Stimulated activated CD8-positive, alpha-beta memory T cell treated with anti-CD3 and anti-CD28 coated beads, Interleukin-15, amount 100 ng/mL, for 4 hours (primary cell): ENCODE results near the gene PCDHGC4.

ENCODE experiments used
- DNase-seq, 2 donors: peaks; one replicate each; pipeline ENCODE4 v3.0.0-alpha.2; 2020; ENCODE audit warnings: low read depth in 2 of 2

PCDHGC4 gene

DNA sequence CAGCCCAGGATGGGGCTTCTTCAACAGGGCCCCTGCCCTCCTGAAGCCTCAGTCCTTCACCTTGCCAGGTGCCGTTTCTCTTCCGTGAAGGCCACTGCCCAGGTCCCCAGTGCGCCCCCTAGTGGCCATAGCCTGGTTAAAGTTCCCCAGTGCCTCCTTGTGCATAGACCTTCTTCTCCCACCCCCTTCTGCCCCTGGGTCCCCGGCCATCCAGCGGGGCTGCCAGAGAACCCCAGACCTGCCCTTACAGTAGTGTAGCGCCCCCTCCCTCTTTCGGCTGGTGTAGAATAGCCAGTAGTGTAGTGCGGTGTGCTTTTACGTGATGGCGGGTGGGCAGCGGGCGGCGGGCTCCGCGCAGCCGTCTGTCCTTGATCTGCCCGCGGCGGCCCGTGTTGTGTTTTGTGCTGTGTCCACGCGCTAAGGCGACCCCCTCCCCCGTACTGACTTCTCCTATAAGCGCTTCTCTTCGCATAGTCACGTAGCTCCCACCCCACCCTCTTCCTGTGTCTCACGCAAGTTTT, 27.6 kb downstream of the PCDHGC4 start:
- DNase-seq = peak; percentile 46 to 68

DNA sequence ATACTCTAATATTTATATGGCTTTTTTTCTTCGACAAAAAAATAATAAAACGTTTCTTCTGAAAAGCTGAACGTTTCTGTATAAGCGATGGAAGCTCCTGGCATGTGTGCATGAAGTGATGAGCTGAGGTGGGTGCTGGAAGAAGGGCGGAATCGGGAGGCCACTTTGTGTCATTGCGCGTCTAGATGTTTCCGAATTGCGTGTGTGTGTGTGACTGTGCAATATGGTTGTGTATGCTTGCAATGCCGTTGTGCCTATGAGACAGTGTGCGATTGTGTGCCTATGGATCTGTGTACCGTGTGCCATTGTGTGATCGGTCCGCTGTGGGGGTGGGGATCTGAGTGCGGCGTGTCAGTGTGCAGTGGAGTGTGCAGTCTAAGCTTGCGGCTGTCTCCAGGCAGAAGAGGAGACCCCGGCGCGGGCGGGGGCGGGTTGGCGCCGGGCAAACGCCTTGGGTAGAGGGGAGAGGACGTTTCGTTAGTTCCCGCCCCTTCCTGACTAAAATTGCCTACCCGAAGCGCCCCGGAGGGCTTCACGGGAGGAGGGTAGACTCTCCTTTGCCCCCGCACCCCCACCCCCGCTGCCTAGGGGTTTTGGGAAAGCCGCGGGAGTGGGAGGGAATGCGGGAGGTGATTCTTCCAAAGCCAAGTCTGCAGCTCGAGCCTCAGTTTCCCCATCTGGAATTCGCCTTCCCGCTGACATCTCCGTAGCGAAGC, 28.2 kb downstream of the PCDHGC4 start:
- DNase-seq = no peak

DNA sequence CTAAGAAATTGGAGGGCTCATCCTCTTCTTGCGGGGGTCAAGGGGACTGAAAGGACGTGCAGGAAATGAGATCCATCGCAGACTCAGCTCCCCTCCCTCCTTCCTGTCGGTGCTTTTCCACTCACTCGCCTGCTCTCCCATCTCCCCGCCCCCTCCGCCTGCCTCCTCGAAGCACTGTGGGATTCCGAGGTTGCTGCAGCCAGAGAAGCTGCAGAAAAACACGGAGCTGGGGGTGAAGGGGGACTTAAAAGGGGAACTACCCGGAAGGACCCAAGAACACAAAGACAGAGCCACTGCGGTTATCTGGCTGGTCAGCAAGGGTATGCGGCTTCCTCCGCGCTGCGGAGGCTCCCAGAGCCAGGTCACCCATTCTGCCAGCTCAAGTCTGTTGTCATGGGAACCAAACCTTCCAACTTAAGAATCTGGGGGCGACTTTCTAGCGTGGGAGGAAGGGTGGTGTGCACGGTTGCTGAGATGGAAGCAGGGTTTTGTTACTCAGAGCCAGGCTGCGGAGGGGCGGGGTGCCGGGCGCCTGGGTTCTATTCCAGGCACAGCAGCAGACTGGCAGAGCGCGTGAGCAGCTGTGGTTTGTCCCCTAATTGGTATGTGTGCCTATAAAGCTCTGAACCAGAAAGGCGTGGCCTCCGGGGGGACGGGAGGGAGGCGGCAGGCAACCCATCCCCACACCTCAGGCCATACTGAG, 28.9 kb downstream of the PCDHGC4 start:
- DNase-seq = peak; percentile 50 to 73

DNA sequence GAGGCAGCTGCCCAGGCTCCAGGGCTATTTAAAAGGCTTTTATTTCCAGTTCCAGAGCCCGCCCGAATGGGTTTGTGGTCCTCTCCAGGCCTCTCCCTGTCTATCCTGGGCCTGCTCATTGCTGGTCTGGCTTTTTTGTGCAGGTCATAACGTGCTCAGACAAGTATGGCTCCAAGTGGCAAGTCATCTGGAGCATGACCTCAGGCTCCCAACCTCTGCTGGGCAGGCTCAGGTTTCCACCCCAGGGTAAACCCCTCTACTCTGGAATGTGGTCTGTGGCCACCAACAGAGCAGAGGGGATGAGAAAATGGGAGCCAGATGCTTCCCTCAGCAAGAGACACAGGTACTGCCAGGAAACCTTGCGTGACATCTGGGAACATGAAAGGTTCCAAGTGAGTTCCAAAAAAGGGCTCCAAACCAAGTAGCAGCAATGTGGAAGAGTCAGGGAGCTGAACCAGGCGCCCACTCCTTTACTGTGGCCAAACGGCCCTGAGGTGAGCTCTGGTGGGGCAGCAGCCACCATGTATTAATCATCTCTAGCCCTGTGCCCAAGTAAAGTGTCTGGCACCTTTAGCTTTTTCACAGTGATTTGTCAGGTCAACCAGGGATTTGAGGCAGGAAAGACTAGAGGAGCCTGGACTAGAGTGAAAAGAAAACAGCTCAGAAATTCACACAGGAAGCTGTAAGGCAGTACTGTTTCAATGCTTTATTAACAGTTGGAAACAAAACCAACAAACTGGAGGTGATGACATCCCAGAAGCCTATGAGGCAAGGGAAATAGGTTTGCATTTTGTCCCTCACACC, 29.7 kb downstream of the PCDHGC4 start:
- no peak for DNase-seq

DNA sequence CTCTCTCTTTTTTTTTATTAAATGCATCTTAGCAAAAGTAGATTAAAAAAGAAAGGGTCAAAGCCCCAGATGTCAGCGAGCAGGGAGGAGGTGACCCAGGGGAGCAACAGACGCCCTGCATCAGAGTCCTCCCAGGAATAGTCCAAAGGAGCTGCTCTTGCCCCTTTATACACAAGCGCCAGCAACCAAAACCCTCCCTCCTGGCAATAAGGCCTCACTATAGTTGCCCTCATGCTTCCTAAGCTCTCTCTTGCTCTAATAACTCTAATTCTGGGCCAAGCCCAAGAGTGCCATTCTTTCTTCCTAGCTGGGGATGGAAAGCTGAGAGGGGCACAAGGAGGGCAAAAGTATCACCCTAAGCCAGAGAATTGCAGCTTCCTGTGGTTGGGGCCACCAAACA, 30.3 kb downstream of the PCDHGC4 start:
- no peak for DNase-seq

DNA sequence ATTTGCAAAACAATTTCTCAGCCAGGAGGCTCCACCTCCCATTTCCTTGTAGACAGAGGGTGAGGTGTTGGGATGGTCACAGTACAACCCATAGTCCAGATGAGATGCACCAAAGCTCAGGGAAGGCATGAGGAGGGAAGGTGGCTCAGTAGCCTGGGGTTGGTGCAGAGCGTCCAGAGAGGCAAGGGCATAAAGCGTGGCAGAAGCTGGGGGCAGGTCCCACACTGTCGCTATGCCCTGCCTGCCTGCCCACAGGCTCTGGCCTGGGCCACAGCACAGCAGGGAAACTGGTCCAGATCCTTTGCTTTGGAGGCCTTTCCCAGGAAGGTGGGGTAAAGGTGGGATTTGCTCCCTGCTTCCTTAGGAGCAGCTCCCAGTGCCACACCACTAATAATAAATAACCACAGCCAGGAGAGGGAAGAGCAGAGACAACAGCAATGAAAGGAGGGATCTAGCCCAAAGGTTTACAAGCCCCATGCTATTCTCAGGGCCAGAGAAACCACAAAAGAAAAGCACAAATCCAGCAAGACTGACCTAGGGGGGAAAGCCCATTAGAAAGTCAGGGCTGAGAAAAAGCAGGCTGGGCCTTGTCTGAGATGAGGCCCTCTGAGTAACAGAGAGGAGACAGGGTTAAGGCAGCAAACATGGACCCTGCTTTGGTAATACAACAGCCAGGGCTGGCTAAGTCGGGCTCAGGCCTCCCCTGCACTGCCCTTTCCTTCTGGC, 31.3 kb downstream of the PCDHGC4 start:
- no peak for DNase-seq

DNA sequence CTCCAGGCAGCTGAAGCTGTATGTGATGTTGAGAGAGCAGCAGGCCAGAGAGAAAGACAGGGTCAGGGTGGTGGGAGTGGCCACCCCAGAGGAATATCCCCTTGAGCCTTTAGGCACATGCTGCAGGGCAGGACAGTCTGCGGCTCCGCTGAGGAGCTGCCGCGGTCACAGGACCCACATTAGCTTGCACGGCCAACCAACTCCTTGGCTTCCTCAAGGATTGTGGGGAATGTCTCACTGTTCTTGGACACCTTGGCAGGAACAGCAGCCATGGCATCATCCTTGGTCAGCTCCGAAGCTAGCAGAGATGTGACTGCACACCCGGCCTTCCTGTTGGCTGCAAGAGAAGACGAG, 31.8 kb downstream of the PCDHGC4 start:
- no peak for DNase-seq

DNA sequence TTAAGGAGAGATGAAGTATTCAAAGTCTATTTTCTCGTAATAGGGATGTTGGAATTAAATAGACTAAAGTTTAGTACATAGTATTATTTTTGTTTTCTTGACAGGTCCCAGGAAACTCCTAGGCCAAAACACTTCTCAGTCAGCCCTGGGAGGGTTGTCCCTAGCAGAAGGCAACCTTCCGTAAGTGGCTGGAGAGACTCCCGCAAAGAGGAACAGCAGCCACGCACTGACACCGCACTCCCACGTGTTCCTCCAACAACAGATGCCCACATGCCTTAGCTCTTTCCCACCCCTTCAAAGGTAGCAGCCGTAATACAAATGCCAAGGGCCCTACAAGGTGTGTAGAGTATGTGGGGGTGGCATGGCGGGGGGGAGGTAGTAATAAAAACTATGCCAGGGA, 32.5 kb downstream of the PCDHGC4 start:
- DNase-seq = no peak

DNA sequence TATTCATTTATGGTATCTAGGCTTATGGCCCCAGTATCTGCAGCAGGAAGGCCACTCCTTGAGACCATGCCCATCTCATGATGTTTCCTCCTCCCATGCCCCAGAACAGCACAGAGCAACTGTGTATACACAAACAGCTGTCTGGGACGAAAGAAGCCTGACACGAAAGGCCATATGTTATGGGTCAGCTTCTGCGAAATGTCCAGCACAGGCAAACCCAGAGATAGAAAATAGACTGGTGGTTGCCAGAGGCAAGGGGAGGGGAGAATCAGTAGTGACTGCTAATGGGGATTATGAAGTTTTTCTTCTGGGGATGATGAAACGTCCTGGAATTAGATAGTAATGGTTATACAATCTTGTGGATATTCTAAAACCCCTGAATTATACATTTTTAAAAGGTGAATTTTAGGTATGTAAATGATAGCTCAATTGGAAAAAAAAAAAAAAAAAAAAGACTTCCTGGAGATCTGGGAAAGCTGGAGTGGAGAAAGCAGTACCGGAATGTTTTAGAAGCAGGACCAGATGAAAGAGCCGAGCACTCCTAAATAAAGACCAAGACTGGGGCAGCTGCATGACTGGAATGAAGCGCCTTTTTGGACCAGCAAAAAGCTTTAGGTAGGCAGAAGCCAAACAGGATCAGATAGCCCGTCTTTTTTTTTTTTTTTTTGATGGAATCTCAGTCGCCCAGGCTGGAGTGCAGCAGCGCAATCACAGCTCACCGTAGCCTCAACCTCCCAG, 33.2 kb downstream of the PCDHGC4 start:
- no peak for DNase-seq

DNA sequence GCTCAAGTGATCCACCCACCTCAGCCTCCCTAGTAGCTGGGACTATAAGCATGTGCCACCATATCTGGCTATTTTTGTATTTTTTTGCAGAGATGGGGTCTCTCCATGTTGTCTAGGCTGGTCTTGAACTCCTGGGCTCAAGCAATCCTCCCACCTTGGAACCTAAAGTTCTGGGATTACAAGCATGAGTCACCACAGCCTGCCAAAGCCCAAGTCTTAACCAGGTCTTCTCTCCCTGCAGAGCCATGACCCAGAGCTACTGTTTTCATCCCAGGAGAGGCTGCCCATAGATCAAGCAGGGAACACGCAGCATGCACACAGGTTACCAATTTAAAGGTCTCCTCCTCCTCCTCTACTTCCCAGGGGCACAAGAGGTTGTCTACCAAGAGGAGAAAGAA, 33.8 kb downstream of the PCDHGC4 start:
- DNase-seq = no peak

DNA sequence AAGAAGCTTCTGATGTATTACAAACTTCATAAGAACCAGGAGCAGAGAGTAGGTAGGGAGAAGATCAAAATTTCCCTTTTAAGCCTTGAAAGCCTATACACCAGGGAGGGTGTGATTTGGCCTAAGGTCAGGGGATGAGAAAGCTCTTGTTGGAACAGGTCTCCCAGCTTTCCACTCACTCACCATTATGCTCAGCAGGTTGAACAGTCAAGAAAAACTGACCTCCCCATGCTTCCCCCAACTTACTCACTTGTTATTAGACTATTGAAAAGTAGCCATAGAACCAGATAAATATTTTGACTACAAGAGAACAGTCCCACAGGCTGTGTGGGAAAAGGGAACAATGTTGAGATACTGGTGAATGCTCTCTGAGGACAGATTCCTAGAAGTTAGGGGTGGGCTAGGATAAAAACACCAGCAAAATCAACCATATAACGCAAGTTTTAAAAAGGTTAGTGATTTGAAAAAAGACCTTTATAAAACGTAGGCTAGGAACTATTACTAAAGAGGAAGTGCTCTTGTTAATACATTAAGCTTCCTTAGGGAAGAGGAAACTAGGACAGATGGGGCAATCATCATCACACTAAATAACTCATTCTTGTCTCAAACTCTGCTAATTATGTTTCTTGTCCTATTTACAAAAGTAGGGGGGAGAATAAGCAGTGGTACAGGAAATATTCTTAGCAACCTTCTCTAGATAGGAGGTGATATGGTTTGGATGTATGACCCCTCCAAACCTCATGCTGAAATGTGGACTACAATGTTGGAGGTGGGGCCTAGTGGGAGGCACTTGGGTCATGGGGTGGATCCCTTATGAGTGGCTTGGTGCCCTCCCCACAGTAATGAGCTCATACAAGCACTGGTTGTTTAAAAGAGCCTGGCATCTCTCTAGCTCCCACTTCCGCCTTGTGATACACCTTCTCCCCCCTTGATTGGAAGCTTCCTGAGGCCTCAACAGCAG, 35.1 kb downstream of the PCDHGC4 start:
- no peak for DNase-seq

DNA sequence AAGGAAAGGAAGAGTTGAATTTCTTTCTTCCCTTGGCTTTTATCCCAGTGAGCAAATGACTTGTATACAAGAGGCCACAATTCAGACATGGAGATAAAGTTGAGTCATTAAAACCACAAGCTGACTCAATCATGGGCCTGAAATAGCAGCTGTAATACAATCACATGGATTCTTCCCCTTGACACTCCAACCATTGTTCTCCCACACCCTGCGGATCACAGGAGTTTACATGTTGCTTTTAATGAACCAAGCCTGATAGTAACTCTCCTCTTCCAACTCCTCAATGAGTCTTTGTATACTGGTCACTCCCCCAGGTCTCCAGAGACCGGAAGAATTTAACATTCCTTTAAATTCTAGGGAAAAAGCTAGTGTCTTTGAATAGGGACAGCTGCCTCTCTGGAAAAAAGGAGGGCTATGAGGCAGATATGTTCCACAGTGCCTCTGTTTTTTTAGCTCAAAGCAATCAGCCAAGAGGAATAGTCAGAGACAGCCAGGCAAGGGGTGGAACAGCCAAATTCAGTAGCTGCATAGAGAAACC, 36.5 kb downstream of the PCDHGC4 start:
- DNase-seq = no peak

DNA sequence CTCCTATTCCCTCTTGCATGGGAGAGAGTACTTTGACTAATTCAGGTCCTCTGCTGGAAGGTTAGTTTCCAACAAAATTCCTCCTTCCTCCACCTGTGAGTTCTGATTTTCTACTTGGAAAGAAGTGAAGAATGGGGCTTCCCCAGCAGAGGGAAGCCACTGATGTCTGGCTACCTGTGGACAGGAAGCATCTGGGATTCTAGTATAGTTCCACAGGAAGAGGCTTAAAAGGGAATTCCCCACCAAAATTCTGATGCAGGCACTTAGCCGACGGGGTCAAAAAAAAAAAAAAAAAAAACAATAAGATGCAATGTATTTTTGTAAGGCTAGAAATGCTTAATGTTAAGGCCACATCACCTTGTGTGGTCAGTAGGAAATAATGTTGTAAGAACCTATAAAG, 37.5 kb downstream of the PCDHGC4 start:
- DNase-seq = no peak

DNA sequence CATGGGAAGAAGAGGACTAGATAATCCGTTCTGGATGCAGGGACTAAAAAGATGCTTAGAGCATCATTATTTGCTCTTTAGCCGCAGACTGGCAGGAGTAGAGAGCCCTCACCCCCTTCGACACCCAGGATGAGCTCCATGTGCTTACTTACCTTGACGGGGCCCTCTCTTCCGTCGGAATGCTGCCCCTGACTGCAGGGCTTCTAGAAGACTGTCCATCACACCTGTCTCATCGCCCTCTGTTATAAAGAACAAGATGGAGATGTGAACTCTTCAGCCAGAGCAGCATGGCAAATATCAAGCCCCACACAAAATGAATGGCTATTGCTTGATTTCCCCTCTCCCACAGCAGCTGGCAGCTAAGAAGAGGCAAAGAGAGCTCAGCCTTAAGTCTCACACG, 39.2 kb downstream of the PCDHGC4 start:
- DNase-seq = no peak

DNA sequence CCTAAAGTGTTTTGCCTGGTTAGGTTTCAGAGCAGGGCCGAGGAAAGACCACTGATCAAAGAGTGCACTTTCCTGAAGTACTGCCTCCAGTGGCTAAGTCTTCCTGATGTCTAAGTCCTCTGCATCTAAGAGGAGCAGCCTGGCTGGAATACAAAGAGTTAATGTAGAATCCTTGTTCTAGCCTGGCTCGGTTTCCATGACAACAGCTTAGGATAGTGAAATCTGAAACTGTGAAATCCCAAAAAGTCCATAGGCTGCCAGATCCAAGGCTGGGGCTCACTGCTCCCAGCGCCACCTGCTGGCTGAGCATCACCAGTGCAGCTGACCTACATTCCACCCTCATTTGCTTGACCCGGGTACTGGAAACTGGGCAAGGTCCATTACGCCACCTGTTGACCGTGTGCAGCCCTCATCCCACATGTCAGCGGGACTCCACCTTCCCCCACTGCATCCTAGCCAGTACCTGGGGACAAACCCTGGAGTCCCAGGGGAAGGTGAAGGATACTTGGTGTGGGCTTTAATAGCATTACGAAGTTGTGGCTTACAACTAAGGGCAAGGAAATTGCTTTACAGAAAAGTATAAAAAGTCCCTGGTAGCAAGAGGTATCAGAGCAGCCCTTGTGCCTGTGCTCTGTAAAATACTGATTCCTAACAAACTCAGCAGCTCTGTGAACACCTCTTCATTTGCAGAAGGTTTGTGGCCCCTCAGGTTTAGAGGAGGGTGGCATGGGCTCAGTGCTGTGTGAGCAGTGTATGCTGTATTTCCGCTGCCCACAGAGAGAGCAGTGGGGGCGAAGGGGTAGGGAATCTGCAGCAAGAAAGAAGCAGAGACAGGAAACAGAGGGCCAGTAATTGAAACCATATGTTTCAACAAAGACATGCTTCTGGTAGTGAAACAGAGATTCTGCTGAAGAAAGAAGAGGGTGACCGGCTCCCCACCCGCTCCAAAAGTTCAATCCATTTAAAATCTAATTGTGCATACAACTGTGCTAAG, 40.1 kb downstream of the PCDHGC4 start:
- DNase-seq = peak in 1 of 2 donors; percentile 11

DNA sequence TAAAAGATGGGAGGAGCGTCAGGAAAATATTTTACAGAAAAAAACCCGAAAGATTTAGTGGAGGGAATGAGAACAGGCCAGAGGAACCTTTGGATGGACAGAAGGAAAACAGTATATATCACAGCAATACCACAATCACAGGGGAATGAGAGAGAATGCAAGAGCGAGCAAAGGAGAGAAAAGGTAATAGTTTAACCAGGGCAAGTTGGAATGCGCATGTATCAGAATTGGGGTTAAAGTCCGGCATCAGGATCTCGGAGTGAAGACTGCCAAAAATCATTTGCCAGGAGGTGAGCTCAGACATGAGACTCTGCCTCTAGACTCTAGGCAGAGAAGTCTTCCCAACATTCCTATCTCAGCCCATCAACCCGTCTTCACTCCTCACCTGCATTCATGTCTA, 40.8 kb downstream of the PCDHGC4 start:
- DNase-seq = no peak

DNA sequence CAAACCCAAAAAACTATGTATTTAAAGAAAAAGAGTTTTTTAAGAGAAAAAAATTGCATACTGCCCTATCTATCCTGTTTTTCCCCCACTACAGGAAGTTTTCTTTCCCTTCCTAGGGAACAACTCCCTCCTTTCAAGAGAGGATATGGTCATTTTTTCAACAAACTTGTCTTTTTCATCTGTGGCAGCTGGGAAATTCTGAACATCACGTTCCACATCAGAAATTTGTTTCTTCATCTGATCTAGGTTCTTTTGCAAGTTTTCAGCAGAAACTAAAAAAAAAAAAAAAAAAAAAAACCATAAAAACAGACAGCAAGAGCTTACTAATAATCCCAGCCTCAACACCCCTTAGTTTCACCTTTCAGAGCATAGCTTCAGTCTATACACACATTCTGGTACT, 42.6 kb downstream of the PCDHGC4 start:
- DNase-seq = no peak

DNA sequence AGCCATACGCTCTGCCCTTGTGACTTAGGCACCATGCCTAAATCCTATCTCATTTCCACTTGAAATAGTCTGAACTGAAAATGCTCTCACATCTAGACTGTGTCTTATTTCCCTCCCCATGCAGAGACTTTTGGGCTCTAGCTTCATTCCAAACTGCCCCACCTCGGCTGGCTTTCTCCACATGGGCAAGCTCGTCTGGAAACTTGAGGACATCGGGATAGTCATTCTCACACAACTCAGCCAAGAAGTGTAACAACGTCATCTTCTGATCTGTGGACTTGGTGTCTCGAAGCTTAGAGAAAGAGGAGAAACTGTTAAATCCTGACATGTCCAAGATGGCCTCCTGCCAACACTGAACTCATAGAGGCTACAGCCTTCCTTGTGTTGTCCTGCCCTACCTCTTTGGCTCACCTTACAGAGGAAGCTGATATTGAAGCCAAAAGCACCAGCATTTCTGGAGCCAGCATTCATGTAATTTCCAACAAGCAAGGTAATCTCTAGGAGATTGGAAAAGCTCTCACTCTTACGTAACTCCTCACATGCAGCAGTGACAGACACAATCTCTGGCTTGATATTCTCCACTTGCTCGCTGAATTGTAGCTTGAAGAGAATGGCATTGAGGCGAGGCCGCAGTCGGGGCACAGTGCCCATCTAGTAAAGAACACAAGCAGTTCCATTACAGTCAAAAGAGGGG, 43.6 kb downstream of the PCDHGC4 start:
- no peak for DNase-seq
